Stomach (tissue), 4 donors: Measurements from ENCODE around the gene SLC25A33.

ENCODE experiments used
- CTCF ChIP-seq, 7 experiments: fragments of 450-650 bp in 4 of 7; fragments of 200-600 bp in 3 of 7; sonication (generic) in 3 of 7; IDR thresholded peaks; one replicate each; pipeline ENCODE4 v1.5.1; 2016 to 2019; ENCODE audit warnings: antibody characterized with exemption in 7 of 7, control low read depth in 2 of 7, mild to moderate bottlenecking in 1 of 7
- POLR2A ChIP-seq, 4 donors: fragments of 450-650 bp; IDR thresholded peaks; one replicate each; pipeline ENCODE4 v1.6.1; 2016; ENCODE audit warnings: antibody characterized with exemption in 4 of 4, control low read depth in 2 of 4, mild to moderate bottlenecking in 1 of 4, moderate library complexity in 1 of 4
- POLR2AphosphoS5 ChIP-seq, 3 donors: sonication (generic); formaldehyde crosslinking; IDR thresholded peaks; one replicate each; pipeline ENCODE4 v1.6.1; 2016; ENCODE audit warnings: antibody characterized with exemption in 3 of 3

- TF ChIP-seq POLR2A (IDR thresholded peaks at IDR 0.05) (no peak), CTCF (IDR thresholded peaks at IDR 0.05) (no peak), POLR2AphosphoS5 (IDR thresholded peaks at IDR 0.05) (no peak)
Observed at GRCh38 chr1:9600861-9601834, 61.9 kb downstream of the SLC25A33 start.
